Keratinocyte (primary cell): ENCODE measurements around the gene TSPAN18.

Experiments
- EZH2 ChIP-seq: IDR thresholded peaks from one replicate; pipeline ENCODE4 v1.6.1; 2012; ENCODE audit warnings: inconsistent platforms, mild to moderate bottlenecking, low read length, moderate library complexity
- TF ChIP-seq, protein P1 (sequence below), 3 experiments: IDR thresholded peaks in 1 of 3; conservative IDR thresholded peaks in 1 of 3; optimal IDR thresholded peaks in 1 of 3; 2 replicates in 2 of 3; 3 replicates in 1 of 3; pipeline versions ENCODE3 to v1.5.1; 2011; ENCODE audit warnings: low read length in 3 of 3, mild to moderate bottlenecking in 3 of 3, moderate library complexity in 2 of 3, control low read depth in 1 of 3, inconsistent platforms in 1 of 3; ENCODE audit not compliant: insufficient read depth in 2 of 3; ENCODE audit errors: extremely low read depth in 1 of 3

DNA sequence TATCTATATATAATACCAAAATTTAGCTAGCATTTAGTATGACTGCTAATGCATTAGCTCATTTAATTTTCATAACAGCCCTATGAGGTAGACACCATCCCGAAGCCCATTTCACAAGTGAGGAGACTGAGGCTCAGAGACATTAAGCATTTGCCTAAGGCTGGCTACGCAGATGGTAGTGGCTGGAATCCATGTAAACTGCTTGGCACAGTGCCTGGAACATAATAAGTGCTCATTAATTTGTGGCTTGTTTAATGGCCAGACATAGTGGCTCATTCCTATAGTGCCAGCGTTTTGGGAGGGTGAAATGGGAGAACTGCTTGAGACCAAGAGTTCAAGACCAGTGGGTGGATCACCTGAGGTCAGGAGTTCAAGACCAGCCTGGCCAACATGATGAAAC lies 241.7 kb downstream of the TSPAN18 start:
- TF ChIP-seq, protein P1, sequence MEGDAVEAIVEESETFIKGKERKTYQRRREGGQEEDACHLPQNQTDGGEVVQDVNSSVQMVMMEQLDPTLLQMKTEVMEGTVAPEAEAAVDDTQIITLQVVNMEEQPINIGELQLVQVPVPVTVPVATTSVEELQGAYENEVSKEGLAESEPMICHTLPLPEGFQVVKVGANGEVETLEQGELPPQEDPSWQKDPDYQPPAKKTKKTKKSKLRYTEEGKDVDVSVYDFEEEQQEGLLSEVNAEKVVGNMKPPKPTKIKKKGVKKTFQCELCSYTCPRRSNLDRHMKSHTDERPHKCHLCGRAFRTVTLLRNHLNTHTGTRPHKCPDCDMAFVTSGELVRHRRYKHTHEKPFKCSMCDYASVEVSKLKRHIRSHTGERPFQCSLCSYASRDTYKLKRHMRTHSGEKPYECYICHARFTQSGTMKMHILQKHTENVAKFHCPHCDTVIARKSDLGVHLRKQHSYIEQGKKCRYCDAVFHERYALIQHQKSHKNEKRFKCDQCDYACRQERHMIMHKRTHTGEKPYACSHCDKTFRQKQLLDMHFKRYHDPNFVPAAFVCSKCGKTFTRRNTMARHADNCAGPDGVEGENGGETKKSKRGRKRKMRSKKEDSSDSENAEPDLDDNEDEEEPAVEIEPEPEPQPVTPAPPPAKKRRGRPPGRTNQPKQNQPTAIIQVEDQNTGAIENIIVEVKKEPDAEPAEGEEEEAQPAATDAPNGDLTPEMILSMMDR (optimal IDR thresholded peaks at IDR 0.05 in 1 of 3, IDR thresholded peaks at IDR 0.05 in 1 of 3, conservative IDR thresholded peaks at IDR 0.05 in 1 of 3; ENCODE audit: extremely low read depth in 1 of 3, insufficient read depth in 2 of 3, low read length in 3 of 3), result no peak
- TF ChIP-seq EZH2, result no peak
